ENCODE data around the gene SH2B3. TPM values are rescaled to one million over a fixed set of nuclear protein-coding genes. Genes with fewer than 3 reads are reported as not detected.
"Not testable (repeated sequence)": the region's sequence is repeated elsewhere in the genome, so short reads cannot be mapped to it uniquely, and the experiment has no call there.

Gene SH2B3
- total RNA-seq, 2 donors from 2014 or later, result 38.7 to 39.3 TPM

- no peaks in the 10 kb centered on the region for H3K9me3 ChIP-seq (ENCODE audit: control insufficient read depth, low read length, poor library complexity, severe bottlenecking)
- DNase-seq (no peak), ATAC-seq (no peak)
- H3K27ac Mint-ChIP-seq, result no peak overlapping the region
- no peak overlapping the region for H3K4me3 Mint-ChIP-seq
- no peaks in the 10 kb centered on the region for H3K36me3 Mint-ChIP-seq (ENCODE audit: low read depth)
- H3K27me3 Mint-ChIP-seq, result no peaks in the 10 kb centered on the region
- peaks cover 14% of the 10 kb centered on the region for H3K4me1 Mint-ChIP-seq
Measured at GRCh38 chr12:111395336-111396187, 10.2 kb upstream of the SH2B3 start.

- not testable (repeated sequence) for H3K9me3 ChIP-seq (ENCODE audit: control insufficient read depth, low read length, poor library complexity, severe bottlenecking); H3K27me3 Mint-ChIP-seq; DNase-seq; H3K4me3 Mint-ChIP-seq; H3K36me3 Mint-ChIP-seq (ENCODE audit: low read depth); H3K27ac Mint-ChIP-seq; ATAC-seq
- peaks cover 14% of the 10 kb centered on the region for H3K4me1 Mint-ChIP-seq
Measured at GRCh38 chr12:111396271-111396670, 9.5 kb upstream of the SH2B3 start.

- ATAC-seq (peak; percentile 95), DNase-seq (peak; percentile 79 to 92 (median 92))
- no peaks in the 10 kb centered on the region for H3K9me3 ChIP-seq (ENCODE audit: control insufficient read depth, low read length, poor library complexity, severe bottlenecking)
- Mint-ChIP-seq H3K27me3 (no peaks in the 10 kb centered on the region), H3K36me3 (ENCODE audit: low read depth) (no peaks in the 10 kb centered on the region), H3K27ac (no peak overlapping the region), H3K4me1 (peaks cover 14% of the 10 kb centered on the region), H3K4me3 (peak overlapping the region; percentile 83)
Measured at GRCh38 chr12:111396726-111397445, 8.8 kb upstream of the SH2B3 start.

GRCh38 chr12:111398530-111398929 is 7.2 kb upstream of the SH2B3 start:
- no peak for DNase-seq
- no peak overlapping the region for H3K4me3 Mint-ChIP-seq
- peaks cover 22% of the 10 kb centered on the region for H3K4me1 Mint-ChIP-seq
- ATAC-seq, result no peak
- no peaks in the 10 kb centered on the region for H3K9me3 ChIP-seq (ENCODE audit: control insufficient read depth, low read length, poor library complexity, severe bottlenecking)
- no peak overlapping the region for H3K27ac Mint-ChIP-seq
- H3K36me3 Mint-ChIP-seq (ENCODE audit: low read depth), result no peaks in the 10 kb centered on the region
- H3K27me3 Mint-ChIP-seq, result no peaks in the 10 kb centered on the region

GRCh38 chr12:111399741-111400404 is 5.8 kb upstream of the SH2B3 start:
- Mint-ChIP-seq H3K4me1 (peaks cover 35% of the 10 kb centered on the region), H3K27ac (peak overlapping the region; percentile 93)
- not testable (repeated sequence) for H3K4me3 Mint-ChIP-seq; H3K9me3 ChIP-seq (ENCODE audit: control insufficient read depth, low read length, poor library complexity, severe bottlenecking); H3K27me3 Mint-ChIP-seq; DNase-seq; H3K36me3 Mint-ChIP-seq (ENCODE audit: low read depth); ATAC-seq

GRCh38 chr12:111401167-111401605 is 4.5 kb upstream of the SH2B3 start:
- Mint-ChIP-seq H3K27ac (no peak overlapping the region), H3K4me3 (no peak overlapping the region), H3K4me1 (peaks cover 35% of the 10 kb centered on the region), H3K27me3 (no peaks in the 10 kb centered on the region), H3K36me3 (ENCODE audit: low read depth) (no peaks in the 10 kb centered on the region)
- H3K9me3 ChIP-seq (ENCODE audit: control insufficient read depth, low read length, poor library complexity, severe bottlenecking), result no peaks in the 10 kb centered on the region
- no peak for ATAC-seq
- DNase-seq, result no peak

- not testable (repeated sequence) for DNase-seq; ATAC-seq; H3K36me3 Mint-ChIP-seq (ENCODE audit: low read depth); H3K9me3 ChIP-seq (ENCODE audit: control insufficient read depth, low read length, poor library complexity, severe bottlenecking); H3K27me3 Mint-ChIP-seq
- Mint-ChIP-seq H3K27ac (peak overlapping the region; percentile 97), H3K4me1 (peaks cover 38% of the 10 kb centered on the region), H3K4me3 (peak overlapping the region; percentile 89)
Measured at GRCh38 chr12:111402490-111402824, 3.3 kb upstream of the SH2B3 start.

- ATAC-seq (peak; percentile 11), DNase-seq (peak in 1 of 3 donors; percentile 32)
- no peaks in the 10 kb centered on the region for H3K9me3 ChIP-seq (ENCODE audit: control insufficient read depth, low read length, poor library complexity, severe bottlenecking)
- Mint-ChIP-seq H3K4me3 (peak overlapping the region; percentile 96), H3K27me3 (no peaks in the 10 kb centered on the region), H3K4me1 (peaks cover 50% of the 10 kb centered on the region), H3K36me3 (ENCODE audit: low read depth) (peaks cover 2% of the 10 kb centered on the region), H3K27ac (peak overlapping the region; percentile 97)
Measured at GRCh38 chr12:111404362-111405148, 1.2 kb upstream of the SH2B3 start.

GRCh38 chr12:111405149-111405858 is 419 bp upstream of the SH2B3 start:
- Mint-ChIP-seq H3K27me3 (no peaks in the 10 kb centered on the region), H3K4me1 (peaks cover 45% of the 10 kb centered on the region), H3K36me3 (ENCODE audit: low read depth) (peaks cover 2% of the 10 kb centered on the region), H3K27ac (peak overlapping the region; percentile 97), H3K4me3 (peak overlapping the region; percentile 96)
- H3K9me3 ChIP-seq (ENCODE audit: control insufficient read depth, low read length, poor library complexity, severe bottlenecking), result no peaks in the 10 kb centered on the region
- DNase-seq (peak; percentile 95 to 99 (median 99)), ATAC-seq (peak; percentile 79)

GRCh38 chr12:111406474-111407376 is 1.0 kb downstream of the SH2B3 start:
- peaks cover 44% of the 10 kb centered on the region for H3K4me1 Mint-ChIP-seq
- no peaks in the 10 kb centered on the region for H3K9me3 ChIP-seq (ENCODE audit: control insufficient read depth, low read length, poor library complexity, severe bottlenecking)
- peaks cover 2% of the 10 kb centered on the region for H3K36me3 Mint-ChIP-seq (ENCODE audit: low read depth)
- H3K27ac Mint-ChIP-seq, result peak overlapping the region; percentile 97
- peak; percentile 5 for ATAC-seq
- DNase-seq, result peak in 1 of 3 donors; percentile 60
- H3K27me3 Mint-ChIP-seq, result no peaks in the 10 kb centered on the region
- peak overlapping the region; percentile 94 for H3K4me3 Mint-ChIP-seq

- H3K9me3 ChIP-seq (ENCODE audit: control insufficient read depth, low read length, poor library complexity, severe bottlenecking), result no peaks in the 10 kb centered on the region
- no peak for DNase-seq
- H3K4me3 Mint-ChIP-seq, result peak overlapping the region; percentile 94
- H3K27ac Mint-ChIP-seq, result peak overlapping the region; percentile 97
- peaks cover 2% of the 10 kb centered on the region for H3K36me3 Mint-ChIP-seq (ENCODE audit: low read depth)
- no peaks in the 10 kb centered on the region for H3K27me3 Mint-ChIP-seq
- peaks cover 52% of the 10 kb centered on the region for H3K4me1 Mint-ChIP-seq
- no peak for ATAC-seq
Measured at GRCh38 chr12:111407377-111408115, 1.8 kb downstream of the SH2B3 start.
